ENCODE results near the gene WDTC1. TPM values are rescaled to one million over a fixed set of nuclear protein-coding genes. Genes with fewer than 3 reads are reported as not detected.

WDTC1 gene
- total and polyA plus RNA-seq, 2 of the 13 experiments (the other 11 are each of a cell fraction or from before 2014, with no cell fraction given) = 5.5 TPM

- Histone ChIP-seq H3K27me3 (ENCODE audit: control insufficient read depth in 1 of 2, insufficient read depth in 2 of 2, low read length in 2 of 2) (no peaks in the 10 kb centered on the region), H3K36me3 (replicated peaks in 1 of 2; ENCODE audit: control insufficient read depth in 1 of 2, insufficient read depth in 2 of 2, low read length in 2 of 2) (peaks cover 16 to 38% of the 10 kb centered on the region in 2 experiments)
- BruUV-seq (replicated peaks) = no TSS peak
These were observed 102.3 kb downstream of the WDTC1 start for GRCh38 chr1:27336756-27337155.

More at GRCh38 chr1:27336756-27337155, 102.3 kb downstream of the WDTC1 start:
- H3K9ac ChIP-seq (ENCODE audit: insufficient read depth, low read depth, low read length) = no peak overlapping the region
- no peak overlapping the region for H3K4me3 ChIP-seq (replicated peaks in 1 of 3; ENCODE audit: insufficient read depth in 1 of 3, low read depth in 2 of 3, low read length in 3 of 3)
- ChIA-PET POLR2A (interaction anchor here (1.9 kb wide), 1 partner anchor 14 kb away, joined by 4 read pairs; no protein-coding TSS in a partner anchor), CTCF (ENCODE audit: low intra/inter-chr PET ratio, low total read pairs) (no interaction called here)
- no peak overlapping the region for H3K27ac ChIP-seq (ENCODE audit: extremely low read length, insufficient read depth, low read length)
- in situ Hi-C loops (cut with HindIII; ENCODE audit: extremely low pct_ligation_motif_present, low pct_unique_long_range_greater_than_20kb) = no loop called here
- no peaks in the 10 kb centered on the region for H4K20me1 ChIP-seq (ENCODE audit: insufficient read depth, low read length)
- ATAC-seq (no peak), FAIRE-seq (no peak), DNase-seq (ENCODE audit: low spot score) (no peak)
- peaks cover 11% of the 10 kb centered on the region for H3K4me1 ChIP-seq (ENCODE audit: insufficient read depth, low read length)
- TF ChIP-seq HIVEP1 (CRISPR knock-in tag; IDR thresholded peaks at IDR 0.05) = no peak
- TF ChIP-seq SP140L (CRISPR knock-in tag; IDR thresholded peaks at IDR 0.05; ENCODE audit: borderline replicate concordance) = no peak
- TF ChIP-seq PAWR (CRISPR knock-in tag; IDR thresholded peaks at IDR 0.05; ENCODE audit: borderline replicate concordance) = no peak
- TF ChIP-seq CERS6 (CRISPR knock-in tag; IDR thresholded peaks at IDR 0.05) = no peak
- no peak for TF ChIP-seq HNF4G (IDR thresholded peaks at IDR 0.05; ENCODE audit: borderline replicate concordance, low read depth, low read length)
- no peak for TF ChIP-seq HNF4G (CRISPR knock-in tag; IDR thresholded peaks at IDR 0.05; ENCODE audit: borderline replicate concordance, low read depth)
- no peak for TF ChIP-seq ZNF143 (CRISPR knock-in tag; IDR thresholded peaks at IDR 0.05)
- TF ChIP-seq NFKBIZ (CRISPR knock-in tag; IDR thresholded peaks at IDR 0.05) = no peak
- no peak for TF ChIP-seq SRF (IDR thresholded peaks at IDR 0.05; ENCODE audit: low read depth, low read length)
- TF ChIP-seq, protein P1, sequence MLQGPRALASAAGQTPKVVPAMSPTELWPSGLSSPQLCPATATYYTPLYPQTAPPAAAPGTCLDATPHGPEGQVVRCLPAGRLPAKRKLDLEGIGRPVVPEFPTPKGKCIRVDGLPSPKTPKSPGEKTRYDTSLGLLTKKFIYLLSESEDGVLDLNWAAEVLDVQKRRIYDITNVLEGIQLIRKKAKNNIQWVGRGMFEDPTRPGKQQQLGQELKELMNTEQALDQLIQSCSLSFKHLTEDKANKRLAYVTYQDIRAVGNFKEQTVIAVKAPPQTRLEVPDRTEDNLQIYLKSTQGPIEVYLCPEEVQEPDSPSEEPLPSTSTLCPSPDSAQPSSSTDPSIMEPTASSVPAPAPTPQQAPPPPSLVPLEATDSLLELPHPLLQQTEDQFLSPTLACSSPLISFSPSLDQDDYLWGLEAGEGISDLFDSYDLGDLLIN (CRISPR knock-in tag; IDR thresholded peaks at IDR 0.05; ENCODE audit: borderline replicate concordance) = no peak
- 98% methylated on average over 5 of the region's 5 CpGs for whole genome bisulfite sequencing (ENCODE audit: low lambda C conversion rate)
- no peaks in the 10 kb centered on the region for H3K79me2 ChIP-seq (ENCODE audit: insufficient read depth, low read length)
- intact Hi-C loops (cut with micrococcal nuclease; ENCODE audit: unreplicated experiment) = no loop called here
- H3K4me2 ChIP-seq (ENCODE audit: low read depth, low read length) = no peak overlapping the region
- H2AFZ ChIP-seq (ENCODE audit: low read length) = no peak overlapping the region
- no peaks in the 10 kb centered on the region for H3K9me3 ChIP-seq (ENCODE audit: low read length)
